Endothelial cell of umbilical vein (primary cell): Measurements from ENCODE around the gene FAM124B. TPM values are rescaled to one million over a fixed set of nuclear protein-coding genes. Genes with fewer than 3 reads are reported as not detected.

ENCODE experiments used
- BruUV-seq: library from RNA; stranded (reverse); fragments of 400-500 nt; replicated peaks from 2 replicates; lab custom pipeline; 2021; lab: Mats Ljungman, UMichigan
- CTCF ChIA-PET: fragments of 300-600, 350-600 bp; sonication (Branson Sonifier 250); formaldehyde crosslinking; loops from one replicate; lab custom pipeline; 2021; ENCODE audit warnings: antibody characterized with exemption, inconsistent platforms; lab: Charles Lee
- POLR2A ChIA-PET: fragments of 300-600, 350-600 bp; sonication (Branson Sonifier 250); formaldehyde crosslinking; loops from one replicate; lab custom pipeline; 2021; ENCODE audit warnings: antibody characterized with exemption, inconsistent platforms; lab: Charles Lee
- DNase-seq: peaks from one replicate; pipeline ENCODE4 v3.0.0-alpha.2; 2011; ENCODE audit warnings: low read depth, low spot score
- FAIRE-seq: peaks from 2 replicates; lab custom pipeline; 2011; peaks lifted over from hg19 to GRCh38; lab: Jason Lieb, UNC
- H2AFZ ChIP-seq: 2 replicates; pipeline ENCODE4 v1.6.0; 2012; ENCODE audit warnings: low read depth, low read length, control low read depth, inconsistent platforms
- H3K27ac ChIP-seq: 2 replicates; pipeline ENCODE4 v1.5.1; 2011; ENCODE audit warnings: low read depth, mild to moderate bottlenecking, control low read depth, low read length, moderate library complexity; ENCODE audit not compliant: insufficient read depth
- H3K27me3 ChIP-seq, 2 experiments: 2 replicates each; pipeline versions ENCODE4 v1.6.0 to v1.6.1; 2011; ENCODE audit warnings: low read length in 2 of 2, mixed read lengths in 1 of 2; ENCODE audit not compliant: control insufficient read depth in 2 of 2, insufficient read depth in 2 of 2
- H3K36me3 ChIP-seq, 2 experiments: 2 replicates in 1 of 2; 3 replicates in 1 of 2; pipeline ENCODE4 v1.5.1; 2011; ENCODE audit warnings: low read length in 2 of 2, mild to moderate bottlenecking in 1 of 2, moderate library complexity in 1 of 2; ENCODE audit not compliant: control insufficient read depth in 2 of 2, insufficient read depth in 2 of 2; ENCODE audit errors: extremely low read depth in 1 of 2
- H3K4me1 ChIP-seq: 3 replicates; pipeline ENCODE4 v1.5.1; 2011; ENCODE audit warnings: mild to moderate bottlenecking, low read length; ENCODE audit not compliant: control insufficient read depth, insufficient read depth; ENCODE audit errors: extremely low read depth
- H3K4me2 ChIP-seq: 2 replicates; pipeline ENCODE4 v1.6.1; 2011; ENCODE audit warnings: low read length, control low read depth, mixed read lengths; ENCODE audit not compliant: insufficient read depth
- H3K4me3 ChIP-seq, 3 experiments: fragments of 200-600 bp in 1 of 3; sonication (generic), shearing (Covaris generic) in 1 of 3; replicated peaks in 1 of 3; 2 replicates each; pipeline ENCODE4 v1.5.1; 2011 to 2016; ENCODE audit warnings: control low read depth in 3 of 3, low read length in 3 of 3, mild to moderate bottlenecking in 2 of 3, inconsistent platforms in 1 of 3, low read depth in 1 of 3, moderate library complexity in 1 of 3; ENCODE audit not compliant: insufficient read depth in 1 of 3
- H3K79me2 ChIP-seq: 2 replicates; pipeline ENCODE4 v1.6.0; 2012; ENCODE audit warnings: low read length, inconsistent platforms; ENCODE audit not compliant: control insufficient read depth, insufficient read depth
- H3K9ac ChIP-seq: replicated peaks from 2 replicates; pipeline ENCODE3; 2011; ENCODE audit warnings: low read length, control low read depth; ENCODE audit not compliant: insufficient read depth; ENCODE audit errors: extremely low read depth
- H3K9me1 ChIP-seq: replicated peaks from 3 replicates; pipeline ENCODE4 v1.6.0; 2011; ENCODE audit warnings: mild to moderate bottlenecking, low read length; ENCODE audit not compliant: control insufficient read depth, insufficient read depth; ENCODE audit errors: extremely low read depth
- H3K9me3 ChIP-seq: replicated peaks from 2 replicates; pipeline ENCODE4 v1.5.1; 2012; ENCODE audit warnings: low read length, inconsistent platforms; ENCODE audit not compliant: control insufficient read depth, insufficient read depth
- H4K20me1 ChIP-seq: replicated peaks from 2 replicates; pipeline ENCODE3; 2011; ENCODE audit warnings: mild to moderate bottlenecking, low read length; ENCODE audit not compliant: control insufficient read depth, insufficient read depth; ENCODE audit errors: extremely low read depth
- GATA2 ChIP-seq: IDR thresholded peaks from 2 replicates; pipeline ENCODE4 v1.7.0; 2011; ENCODE audit warnings: low read depth, mild to moderate bottlenecking, moderate library complexity, mixed read lengths, low read length; ENCODE audit not compliant: insufficient read length, insufficient read depth
- JUN ChIP-seq: IDR thresholded peaks from 2 replicates; pipeline ENCODE4 v1.6.1; 2011; ENCODE audit warnings: borderline replicate concordance, low read depth; ENCODE audit not compliant: insufficient read length, insufficient read depth
- POLR2A ChIP-seq: IDR thresholded peaks from 2 replicates; pipeline ENCODE4 v1.6.1; 2012; ENCODE audit warnings: low read depth, mild to moderate bottlenecking, control low read depth, low read length
- dilution Hi-C: fragments of 300-500 bp; cut with MboI; formaldehyde crosslinking; loops from one replicate; pipeline ENCODE4 v1.15.0; 2019; ENCODE audit warnings: low sequenced_read_pairs; ENCODE audit not compliant: extremely low pct_ligation_motif_present
- intact Hi-C: fragments of 100-400 bp; cut with micrococcal nuclease; formaldehyde crosslinking; loops from one replicate; pipeline ENCODE4 v1.10.0; 2022
- polyA plus RNA-seq, 4 experiments: library from polyadenylated mRNA; depleted of rRNA in 3 of 4; stranded (reverse) in 3 of 4; unstranded in 1 of 4; fragments of >200 nt; gene quantifications; 2 replicates each; pipeline versions ENCODE4 v1.2.1 to v1.2.3, GENCODE V29; 2011 to 2012; ENCODE audit warnings: missing spikeins in 1 of 4
- total RNA-seq: library from RNA; stranded (reverse); gene quantifications from 2 replicates; pipeline ENCODE4 v1.2.3, GENCODE V29; 2021

Gene FAM124B
- total and polyA plus RNA-seq, 2 donors (not counting 3 experiments of a cell fraction or from before 2014, with no cell fraction given), result 82.0 to 119 TPM

DNA sequence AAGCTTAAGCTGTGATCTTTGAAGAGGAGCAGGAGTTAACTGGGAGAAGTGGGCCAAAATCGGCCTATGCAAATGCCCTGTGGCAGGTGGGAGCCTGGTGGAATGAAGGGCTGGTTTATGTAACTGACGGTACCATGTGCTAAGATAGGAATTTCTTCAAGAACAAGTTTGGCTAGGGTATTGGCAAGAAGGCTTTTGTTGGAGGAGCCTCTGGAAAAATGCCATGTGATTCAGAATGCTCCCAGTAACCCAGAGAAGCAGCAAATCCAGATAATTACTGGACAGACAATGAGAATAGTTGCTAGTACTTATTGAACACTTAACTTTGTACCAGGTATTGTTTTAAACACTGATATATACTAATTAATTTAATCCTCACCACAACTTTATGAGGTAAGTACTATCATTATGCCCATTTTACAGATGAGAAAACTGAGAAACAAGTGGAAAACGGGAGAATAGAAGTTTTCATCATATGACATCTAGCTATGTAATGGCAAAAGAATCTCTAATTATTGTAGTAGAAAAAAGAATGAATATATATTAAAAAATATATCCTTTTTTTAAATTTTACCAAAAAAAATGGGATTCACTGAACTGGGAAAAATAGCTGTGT, 9.1 kb upstream of the FAM124B start:
- POLR2A ChIA-PET, result no interaction called here
- CTCF ChIA-PET, result interaction anchor here (1.8 kb wide), 1 partner anchor 39 kb away, joined by 8 read pairs; no protein-coding TSS in a partner anchor
- TF ChIP-seq JUN (no peak), GATA2 (no peak), POLR2A (no peak)
- intact Hi-C loops (no loop called here), dilution Hi-C loops (no loop called here)
- Histone ChIP-seq H3K9ac (no peak overlapping the region), H2AFZ (no peak overlapping the region), H3K4me1 (peaks cover 23% of the 10 kb centered on the region), H3K9me3 (no peaks in the 10 kb centered on the region), H4K20me1 (no peaks in the 10 kb centered on the region), H3K9me1 (no peaks in the 10 kb centered on the region), H3K4me3 (no peak overlapping the region), H3K79me2 (no peaks in the 10 kb centered on the region), H3K36me3 (no peaks in the 10 kb centered on the region), H3K4me2 (no peak overlapping the region), H3K27ac (no peak overlapping the region), H3K27me3 (no peaks in the 10 kb centered on the region)
- FAIRE-seq, result no peak
- DNase-seq, result no peak
- no TSS peak for BruUV-seq

DNA sequence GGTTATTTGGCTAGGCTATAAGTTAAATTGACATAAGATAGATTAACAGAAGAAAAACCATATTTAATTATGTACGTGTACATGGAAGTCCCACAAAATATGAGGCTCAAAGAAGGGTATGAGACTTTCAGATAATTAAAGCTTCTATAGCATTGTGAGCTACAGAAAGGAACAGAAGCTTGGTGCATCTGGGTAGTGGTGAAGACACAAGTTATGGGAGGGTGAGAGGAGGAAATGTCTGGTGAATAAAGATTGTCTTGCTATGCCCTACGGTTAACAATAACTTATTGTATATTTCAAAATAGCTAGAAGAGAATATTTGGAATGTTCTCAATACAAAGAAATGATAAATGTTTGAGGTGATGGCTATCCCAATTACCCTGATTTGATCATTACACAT, 6.8 kb upstream of the FAM124B start:
- H4K20me1 ChIP-seq, result no peaks in the 10 kb centered on the region
- BruUV-seq, result no TSS peak
- CTCF ChIA-PET, result interaction anchor here (0.7 to 3.2 kb wide), 6 partner anchors 9 to 1547 kb away, joined by 3 to 25 read pairs (median 4); no protein-coding TSS in a partner anchor

More for the DNA sequence above, 6.8 kb upstream of the FAM124B start:
- Histone ChIP-seq H3K27me3 (no peaks in the 10 kb centered on the region), H3K4me3 (no peak overlapping the region), H3K9me1 (no peaks in the 10 kb centered on the region), H3K9ac (no peak overlapping the region), H3K4me1 (peaks cover 37% of the 10 kb centered on the region), H3K4me2 (no peak overlapping the region), H3K27ac (peak overlapping the region; percentile 77), H2AFZ (no peak overlapping the region), H3K79me2 (no peaks in the 10 kb centered on the region), H3K36me3 (no peaks in the 10 kb centered on the region), H3K9me3 (no peaks in the 10 kb centered on the region)
- POLR2A ChIA-PET, result interaction anchor here (0.8 to 3.2 kb wide), 4 partner anchors 8 to 263 kb away, joined by 4 to 15 read pairs (median 6); no protein-coding TSS in a partner anchor
- intact Hi-C loops, result loop anchor here (5.0 to 10.0 kb wide), 3 partner anchors 186 to 1754 kb away; partner anchors contain the start of gene FARSB
- FAIRE-seq (no peak), DNase-seq (peak; percentile 79)
- dilution Hi-C loops, result no loop called here
- TF ChIP-seq POLR2A, result no peak
- TF ChIP-seq GATA2, result no peak
- TF ChIP-seq JUN, result peak; percentile 16
